H7 (cell line): ENCODE measurements around the gene RPL36. TPM values are rescaled to one million over a fixed set of nuclear protein-coding genes. Genes with fewer than 3 reads are reported as not detected.
"Not testable (repeated sequence)": the region's sequence is repeated elsewhere in the genome, so short reads cannot be mapped to it uniquely, and the experiment has no call there.

ENCODE experiments used
- DNase-seq: peaks from one replicate; pipeline ENCODE4 v3.0.0; 2012
- H3K27me3 ChIP-seq: 2 replicates; pipeline ENCODE4 v1.6.0; 2011; ENCODE audit warnings: mild to moderate bottlenecking, low read length; ENCODE audit not compliant: control insufficient read depth, insufficient read depth
- H3K36me3 ChIP-seq: replicated peaks from 2 replicates; pipeline ENCODE4 v1.5.1; 2011; ENCODE audit warnings: low read length; ENCODE audit not compliant: control insufficient read depth, insufficient read depth
- H3K4me3 ChIP-seq: 2 replicates; pipeline ENCODE4 v1.5.1; 2011; ENCODE audit warnings: low read depth, mild to moderate bottlenecking, control low read depth, low read length, moderate library complexity; ENCODE audit not compliant: insufficient read depth
- total RNA-seq: library from RNA; depleted of rRNA; stranded (reverse); fragments of >200 nt; shearing (Covaris generic); gene quantifications from 2 replicates; pipeline ENCODE4 v1.2.3, GENCODE V29; 2014

The RPL36 gene
- total RNA-seq, 1 experiment from 2014 or later: 1,675 TPM

DNA sequence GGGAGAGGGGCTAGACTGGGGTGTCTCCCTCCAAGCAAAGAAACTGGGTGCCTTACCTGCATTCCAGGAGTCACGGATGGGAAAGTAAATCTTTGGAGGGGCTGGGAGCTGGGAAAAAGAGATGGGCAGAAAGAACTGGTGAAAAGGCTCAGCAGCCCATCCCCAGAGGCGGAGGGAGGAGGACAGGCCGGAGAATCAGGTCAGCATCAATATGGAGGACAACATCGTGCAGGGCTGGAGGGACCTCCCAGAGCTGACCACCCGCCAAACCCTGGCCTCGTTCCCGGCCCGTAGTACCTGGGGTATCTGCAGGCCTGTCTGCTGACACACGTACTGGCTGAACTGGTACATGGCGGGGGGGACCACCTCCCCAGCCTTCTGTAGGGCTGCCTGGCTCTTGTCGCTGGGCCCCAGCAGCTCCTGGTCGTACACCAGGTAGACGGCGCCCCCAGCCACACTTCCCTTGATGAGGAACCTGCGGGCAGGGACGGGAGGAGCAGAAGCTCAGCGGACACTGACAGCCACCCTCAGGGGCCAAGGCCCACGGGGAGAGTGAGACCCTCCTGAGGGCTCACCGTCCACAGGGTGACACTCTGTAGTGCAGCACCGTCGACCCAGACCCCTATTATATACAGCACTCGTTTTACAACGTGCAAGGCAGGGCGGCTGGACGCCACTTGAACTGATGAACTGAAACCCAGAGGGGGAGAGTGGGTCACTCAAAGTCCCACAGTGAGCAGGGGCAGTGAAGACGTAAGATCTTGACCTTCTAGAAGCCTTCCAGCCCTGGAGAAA is 10.6 kb upstream of the RPL36 start:
- Histone ChIP-seq H3K4me3 (peak overlapping the region; percentile 82), H3K27me3 (peaks cover 2% of the 10 kb centered on the region; the same call in 1 of the 2 replicates), H3K36me3 (no peaks in the 10 kb centered on the region; the same call in 1 of the 2 replicates)
- peak; percentile 66 for DNase-seq

GRCh38 chr19:5680084-5680436 is 10.0 kb upstream of the RPL36 start:
- DNase-seq: no peak
- no peaks in the 10 kb centered on the region; the same call in 1 of the 2 replicates for H3K36me3 ChIP-seq
- H3K4me3 ChIP-seq: peak overlapping the region; percentile 82
- H3K27me3 ChIP-seq: peaks cover 2% of the 10 kb centered on the region; the same call in 1 of the 2 replicates

- Histone ChIP-seq H3K27me3 (peaks cover 2% of the 10 kb centered on the region; the same call in 1 of the 2 replicates), H3K36me3 (no peaks in the 10 kb centered on the region; the same call in 1 of the 2 replicates)
- DNase-seq: peak; percentile 99
These were observed 9.4 kb upstream of the RPL36 start, which contains the start of the genes HSD11B1L and MICOS13 for GRCh38 chr19:5680437-5681368. HSD11B1L (plus strand) TSS chr19:5681027; CDS start chr19:5684833, 3,806 bp downstream. MICOS13 (minus strand) TSS chr19:5680516; CDS start chr19:5680486, 30 bp downstream.

GRCh38 chr19:5681391-5682106 is 8.5 kb upstream of the RPL36 start:
- Histone ChIP-seq H3K4me3 (peak overlapping the region; percentile 70), H3K36me3 (no peaks in the 10 kb centered on the region; the same call in 1 of the 2 replicates), H3K27me3 (peaks cover 2% of the 10 kb centered on the region; the same call in 1 of the 2 replicates)
- no peak for DNase-seq

More at GRCh38 chr19:5680437-5681368, 9.4 kb upstream of the RPL36 start, which contains the start of the genes HSD11B1L and MICOS13:
- H3K4me3 ChIP-seq: peak within 1 kb of the TSS; percentile 82

GRCh38 chr19:5682107-5682482 is 8.0 kb upstream of the RPL36 start:
- DNase-seq: no peak
- Histone ChIP-seq H3K36me3 (no peaks in the 10 kb centered on the region; the same call in 1 of the 2 replicates), H3K4me3 (no peak overlapping the region)

DNA sequence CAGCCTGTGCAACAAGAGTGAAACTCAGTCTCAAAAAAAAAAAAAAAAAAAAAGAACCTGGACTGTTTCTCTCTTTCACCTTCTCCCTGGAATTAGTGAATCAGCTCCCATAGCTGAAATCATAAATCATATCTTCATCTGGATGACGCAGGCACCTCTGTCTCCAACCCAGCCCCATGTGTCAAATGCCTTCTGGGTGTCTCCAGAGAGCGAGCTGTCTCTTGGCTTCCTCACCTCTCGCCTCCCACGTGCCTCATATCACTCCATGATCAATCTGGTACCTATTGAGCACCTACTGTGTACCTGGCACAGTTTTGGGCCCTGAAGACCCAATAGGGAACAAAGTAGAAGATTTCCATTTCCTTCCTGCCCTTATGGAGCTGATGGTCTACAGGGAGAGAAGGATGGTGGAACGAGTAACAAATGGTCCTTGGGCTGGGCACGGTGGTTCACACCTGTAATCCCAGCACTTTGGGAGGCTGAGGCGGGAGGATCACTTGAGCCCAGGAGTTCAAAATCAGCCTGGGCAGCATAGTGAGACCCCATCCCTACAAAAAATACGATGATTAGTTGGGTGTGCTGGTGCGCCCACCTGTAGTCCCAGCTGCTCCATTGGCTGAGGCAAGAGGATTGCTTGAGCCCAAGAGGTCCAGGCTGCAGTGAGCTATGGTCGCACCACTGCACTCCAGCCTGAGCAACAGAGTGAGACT is 6.8 kb upstream of the RPL36 start:
- peaks cover 2% of the 10 kb centered on the region; the same call in 1 of the 2 replicates for H3K27me3 ChIP-seq
- no peaks in the 10 kb centered on the region for H3K36me3 ChIP-seq
- no peak for DNase-seq
- no peak overlapping the region for H3K4me3 ChIP-seq

More at GRCh38 chr19:5682107-5682482, 8.0 kb upstream of the RPL36 start:
- H3K27me3 ChIP-seq: peaks cover 2% of the 10 kb centered on the region; the same call in 1 of the 2 replicates

- Histone ChIP-seq H3K27me3 (peaks cover 2% of the 10 kb centered on the region; the same call in 1 of the 2 replicates), H3K4me3 (no peak overlapping the region), H3K36me3 (no peaks in the 10 kb centered on the region)
- no peak for DNase-seq
These were observed 5.2 kb upstream of the RPL36 start for GRCh38 chr19:5684694-5685430.

DNA sequence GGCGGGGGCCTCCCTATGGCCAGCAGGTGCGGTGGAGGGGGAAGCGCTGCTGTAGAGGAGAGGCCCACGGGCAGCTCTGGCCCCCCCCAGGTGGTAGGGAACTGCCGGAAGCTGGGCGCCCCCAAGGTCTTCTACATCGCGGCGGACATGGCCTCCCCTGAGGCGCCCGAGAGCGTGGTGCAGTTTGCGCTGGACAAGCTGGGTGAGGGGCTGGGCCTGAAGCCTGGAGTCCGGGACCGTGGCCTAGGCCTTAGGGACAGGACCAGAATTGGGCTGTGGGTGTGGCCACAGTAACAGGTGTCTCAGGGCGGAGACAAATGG is 3.8 kb upstream of the RPL36 start:
- Histone ChIP-seq H3K4me3 (peak overlapping the region; percentile 75), H3K27me3 (no peaks in the 10 kb centered on the region; the same call in 1 of the 2 replicates), H3K36me3 (no peaks in the 10 kb centered on the region; the same call in 1 of the 2 replicates)
- DNase-seq: no peak

DNA sequence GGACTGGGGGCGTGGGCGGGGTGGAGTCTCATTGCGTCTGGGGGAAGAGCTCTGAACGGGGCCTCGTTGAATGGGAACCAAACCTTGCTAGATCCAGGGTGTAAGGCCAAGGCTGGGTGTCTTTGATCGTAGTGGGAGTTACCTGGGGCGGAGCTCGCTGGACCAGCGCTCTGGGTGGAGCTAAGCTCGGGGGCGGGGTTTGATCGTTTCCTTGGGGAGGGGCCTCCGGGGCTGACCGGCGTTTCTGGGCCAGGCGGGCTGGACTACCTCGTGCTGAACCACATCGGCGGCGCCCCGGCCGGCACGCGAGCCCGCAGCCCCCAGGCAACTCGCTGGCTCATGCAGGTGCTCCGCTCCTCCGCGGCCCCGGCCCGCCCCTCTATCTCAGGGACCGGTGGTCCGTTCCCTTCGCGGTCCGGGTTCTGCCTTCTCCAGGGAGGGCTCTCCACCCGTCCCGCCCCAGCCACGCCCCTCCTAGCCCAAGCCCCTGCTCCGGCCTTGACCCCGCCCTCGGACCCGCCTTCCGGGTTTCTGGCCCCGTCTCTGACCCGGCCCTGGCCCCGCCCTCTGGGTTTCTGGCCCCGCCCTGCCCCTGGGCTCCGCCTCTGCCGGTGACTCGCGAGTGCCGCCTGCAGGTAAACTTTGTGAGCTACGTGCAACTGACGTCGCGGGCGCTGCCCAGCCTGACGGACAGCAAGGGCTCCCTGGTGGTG is 3.3 kb upstream of the RPL36 start:
- H3K36me3 ChIP-seq: peaks cover 2% of the 10 kb centered on the region
- DNase-seq: peak; percentile 100
- no peaks in the 10 kb centered on the region for H3K27me3 ChIP-seq

DNA sequence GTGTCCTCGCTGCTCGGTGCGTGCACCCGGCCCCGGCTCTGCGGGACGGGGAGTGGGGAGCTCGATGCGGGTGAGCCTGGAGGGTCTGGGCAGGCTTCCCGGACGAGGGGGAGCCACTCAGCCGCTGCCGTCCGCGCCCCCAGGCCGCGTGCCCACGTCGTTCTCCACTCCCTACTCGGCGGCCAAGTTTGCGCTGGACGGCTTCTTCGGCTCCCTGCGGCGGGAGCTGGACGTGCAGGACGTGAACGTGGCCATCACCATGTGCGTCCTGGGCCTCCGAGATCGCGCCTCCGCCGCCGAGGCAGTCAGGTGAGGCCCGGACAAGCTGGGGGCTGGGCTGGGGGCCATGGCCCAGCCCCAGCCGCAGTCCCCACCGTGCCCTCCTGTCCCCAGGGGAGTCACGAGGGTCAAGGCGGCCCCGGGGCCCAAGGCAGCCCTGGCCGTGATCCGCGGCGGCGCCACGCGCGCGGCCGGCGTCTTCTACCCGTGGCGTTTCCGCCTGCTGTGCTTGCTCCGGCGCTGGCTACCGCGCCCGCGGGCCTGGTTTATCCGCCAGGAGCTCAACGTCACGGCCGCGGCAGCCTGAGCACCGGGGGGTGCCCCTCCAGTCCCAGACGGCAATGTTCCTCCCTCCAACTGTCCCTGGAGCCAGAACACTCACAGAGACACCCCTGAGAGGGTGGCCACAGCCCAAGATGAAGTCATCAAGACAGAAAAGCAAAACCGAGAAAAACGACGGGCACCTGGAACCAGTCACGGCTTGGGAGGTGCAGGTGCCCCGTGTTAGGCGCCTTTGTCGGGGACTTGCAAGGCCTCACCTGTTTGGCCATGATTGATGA is 2.5 kb upstream of the RPL36 start:
- H3K36me3 ChIP-seq: peaks cover 8% of the 10 kb centered on the region
- no peaks in the 10 kb centered on the region for H3K27me3 ChIP-seq
- peak overlapping the region; percentile 38 for H3K4me3 ChIP-seq
- no peak for DNase-seq

More for the DNA sequence above, 3.3 kb upstream of the RPL36 start:
- H3K4me3 ChIP-seq: peak overlapping the region; percentile 75

- H3K36me3 ChIP-seq: peaks cover 13% of the 10 kb centered on the region
- H3K4me3 ChIP-seq, DNase-seq, H3K27me3 ChIP-seq: not testable (repeated sequence)
These were observed 1.7 kb upstream of the RPL36 start for GRCh38 chr19:5688262-5688881.
